ENCODE measurements around the gene RNF25.

The RNF25 gene

DNA sequence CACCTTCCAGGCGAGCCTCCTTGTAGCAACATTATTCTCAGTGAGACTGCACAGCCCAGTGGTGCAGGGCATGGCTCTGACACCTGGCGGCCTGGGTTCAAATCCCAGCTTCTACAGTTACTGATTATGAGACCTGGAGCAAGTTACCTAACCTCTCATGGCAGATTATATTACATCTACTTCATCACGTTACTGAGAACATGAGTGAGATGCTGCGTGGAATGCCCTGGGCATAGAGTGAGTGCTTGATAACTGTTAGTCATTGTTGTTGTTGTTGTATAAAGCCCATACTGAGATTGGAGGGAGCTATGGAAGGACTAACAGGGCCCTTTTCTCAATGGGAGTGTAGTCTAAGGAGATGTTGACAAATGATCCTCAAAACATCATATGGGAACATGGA is 45.4 kb downstream of the RNF25 start:
- no peak for DNase-seq (ENCODE audit: low read depth in 3 of 3)

DNA sequence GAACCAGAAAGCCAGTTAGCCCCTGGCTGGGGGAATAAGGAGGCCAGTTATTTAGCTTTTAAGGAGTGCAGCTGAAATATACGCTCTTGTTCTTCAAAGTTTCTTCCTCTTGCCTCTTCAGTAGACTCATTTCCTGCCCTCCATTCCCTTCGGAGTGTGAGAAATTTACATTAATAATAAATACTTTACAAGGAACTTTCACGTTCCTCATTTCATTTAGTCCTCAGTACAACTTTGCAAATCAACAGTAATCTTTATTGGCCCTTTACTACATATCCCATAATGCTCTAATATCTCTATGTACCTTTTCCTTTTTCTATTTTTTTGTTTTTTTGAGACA is 48.5 kb downstream of the RNF25 start:
- DNase-seq (ENCODE audit: low read depth in 3 of 3) = no peak

DNA sequence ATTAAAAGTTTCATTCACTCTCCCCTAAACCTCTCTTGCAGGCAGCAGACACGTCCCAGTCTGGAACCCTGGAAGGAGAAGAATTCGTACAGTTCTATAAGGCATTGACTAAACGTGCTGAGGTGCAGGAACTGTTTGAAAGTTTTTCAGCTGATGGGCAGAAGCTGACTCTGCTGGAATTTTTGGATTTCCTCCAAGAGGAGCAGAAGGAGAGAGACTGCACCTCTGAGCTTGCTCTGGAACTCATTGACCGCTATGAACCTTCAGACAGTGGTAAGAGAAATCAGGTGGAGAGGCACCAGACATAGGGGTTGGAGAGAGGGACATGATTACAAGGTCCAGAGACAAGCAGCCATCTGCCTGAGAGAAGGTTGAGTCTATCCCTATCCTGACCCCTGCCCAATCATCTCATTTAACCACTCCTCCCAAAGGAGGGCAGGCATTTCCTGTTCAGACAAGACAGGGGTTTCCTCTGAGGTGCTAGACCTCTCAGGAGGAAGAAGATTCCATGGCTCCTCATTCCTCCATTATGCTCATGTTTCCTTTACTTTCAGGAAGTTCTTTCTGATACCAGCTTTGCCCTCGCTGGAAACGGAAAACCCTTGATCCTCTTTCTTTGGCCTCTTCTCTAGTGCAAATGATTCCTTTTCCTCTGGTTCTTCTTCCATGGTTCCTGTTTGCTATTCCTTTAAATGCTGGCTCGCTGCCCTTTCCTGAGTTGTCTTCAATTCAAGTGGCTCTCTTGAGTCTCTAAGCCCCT is 49.0 kb downstream of the RNF25 start:
- no peak for DNase-seq (ENCODE audit: low read depth in 3 of 3)

DNA sequence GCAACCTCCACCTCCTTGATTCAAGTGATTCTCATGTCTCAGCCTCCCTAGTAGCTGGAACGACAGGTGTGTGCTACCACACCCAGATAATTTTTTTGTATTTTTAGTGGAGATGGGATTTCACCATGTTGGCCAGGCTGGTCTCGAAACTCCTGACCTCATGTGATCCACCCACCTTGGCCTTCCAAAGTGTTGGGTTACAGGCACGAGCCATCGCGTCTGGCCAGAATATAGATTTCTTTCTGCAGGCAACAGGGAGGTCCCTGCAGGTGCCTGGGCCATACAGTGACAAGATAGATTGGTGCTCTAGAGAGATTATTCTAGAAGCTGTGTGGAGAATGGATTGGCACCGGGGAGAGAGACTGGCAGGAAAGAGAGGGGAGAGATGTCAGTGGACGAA is 50.8 kb downstream of the RNF25 start:
- DNase-seq (ENCODE audit: low read depth in 3 of 3) = no peak

DNA sequence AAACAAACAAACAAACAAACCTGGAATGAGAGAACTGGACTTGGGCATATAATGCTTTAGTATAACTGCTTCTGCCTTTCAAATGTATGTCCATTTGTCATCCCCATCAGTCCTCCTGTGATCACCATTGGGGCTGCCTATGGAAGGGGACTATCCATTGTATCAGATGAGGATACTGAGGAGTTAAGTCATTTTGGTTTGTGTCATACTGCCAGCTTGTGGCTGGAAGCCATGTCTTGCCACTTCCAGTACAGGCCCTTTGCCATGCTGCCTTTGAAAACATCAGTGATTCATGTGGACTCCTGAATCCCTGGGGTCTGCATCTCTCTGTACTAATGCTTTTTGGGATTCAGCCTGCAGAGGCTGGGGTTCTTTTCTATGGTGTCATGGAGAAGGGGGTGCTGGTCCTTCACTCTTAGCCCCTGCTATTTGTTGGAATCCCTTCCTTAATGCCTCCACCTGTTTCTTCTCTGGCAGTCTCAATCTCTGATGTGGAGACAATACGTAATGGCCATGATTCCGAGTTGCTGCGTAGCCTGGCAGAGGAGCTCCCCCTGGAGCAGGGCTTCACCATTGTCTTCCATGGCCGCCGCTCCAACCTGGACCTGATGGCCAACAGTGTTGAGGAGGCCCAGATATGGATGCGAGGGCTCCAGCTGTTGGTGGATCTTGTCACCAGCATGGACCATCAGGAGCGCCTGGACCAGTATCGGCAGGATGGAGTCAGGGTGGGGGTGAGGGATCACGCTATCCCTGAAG is 53.5 kb downstream of the RNF25 start:
- no peak for DNase-seq (ENCODE audit: low read depth in 3 of 3)

DNA sequence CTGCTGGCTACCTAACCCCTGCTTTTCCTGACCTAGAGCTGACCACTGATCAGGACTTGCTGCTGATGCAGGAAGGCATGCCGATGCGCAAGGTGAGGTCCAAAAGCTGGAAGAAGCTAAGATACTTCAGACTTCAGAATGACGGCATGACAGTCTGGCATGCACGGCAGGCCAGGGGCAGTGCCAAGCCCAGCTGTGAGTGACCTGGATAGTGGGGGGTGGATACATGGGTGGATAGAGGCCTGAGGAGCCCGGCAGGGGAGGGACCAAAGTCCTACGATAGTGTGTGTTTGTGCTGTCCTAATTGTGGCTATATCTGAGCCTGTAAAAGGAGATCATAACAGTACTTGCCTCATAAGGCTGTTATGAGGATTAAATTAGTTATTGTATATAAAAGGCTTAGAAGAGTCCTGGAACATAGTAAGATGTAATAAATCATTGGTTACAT is 55.9 kb downstream of the RNF25 start:
- DNase-seq (ENCODE audit: low read depth in 3 of 3) = no peak

Data from stimulated activated CD4-positive, alpha-beta T cell treated with anti-CD3 and anti-CD28 coated beads, TNF-alpha, amount 100 ng/mL, for 24 hours (primary cell).